Nephron progenitor cell (in vitro differentiated cells): ENCODE results near the gene MDK.

Experiments
- DNase-seq: peaks from one replicate; pipeline ENCODE4 v3.0.0; 2021
- H3K27ac Mint-ChIP-seq: 2 replicates; pipeline ENCODE4 v1.8.0; 2021; ENCODE audit warnings: mild to moderate bottlenecking, moderate library complexity, mixed read lengths
- H3K27me3 Mint-ChIP-seq: 2 replicates; pipeline ENCODE4 v1.8.0; 2021; ENCODE audit warnings: mild to moderate bottlenecking, low read depth, mixed read lengths; ENCODE audit not compliant: poor library complexity
- H3K36me3 Mint-ChIP-seq: 2 replicates; pipeline ENCODE4 v1.8.0; 2021; ENCODE audit warnings: low read depth, mixed read lengths
- H3K4me1 Mint-ChIP-seq: 2 replicates; pipeline ENCODE4 v1.8.0; 2021; ENCODE audit warnings: mixed read lengths
- H3K4me3 Mint-ChIP-seq: 2 replicates; pipeline ENCODE4 v1.8.0; 2021; ENCODE audit warnings: mild to moderate bottlenecking, moderate library complexity, mixed read lengths
- H3K9me3 Mint-ChIP-seq: 2 replicates; pipeline ENCODE4 v1.8.0; 2021; ENCODE audit warnings: mild to moderate bottlenecking, moderate library complexity, mixed read lengths
- CTCF ChIP-seq: fragments of 200-600 bp; sonication (generic); IDR thresholded peaks from 2 replicates; pipeline ENCODE4 v1.5.0; 2021; ENCODE audit warnings: antibody characterized with exemption

MDK gene

GRCh38 chr11:46381819-46382645 lies 563 bp downstream of the MDK start:
- Mint-ChIP-seq H3K27me3 (peaks cover 21% of the 10 kb centered on the region), H3K4me3 (peak overlapping the region; percentile 88), H3K27ac (no peak overlapping the region), H3K9me3 (no peaks in the 10 kb centered on the region), H3K36me3 (peaks cover 26% of the 10 kb centered on the region), H3K4me1 (peaks cover 56% of the 10 kb centered on the region)
- no peak for TF ChIP-seq CTCF
- peak; percentile 46 for DNase-seq

GRCh38 chr11:46382646-46383403 lies 1.4 kb downstream of the MDK start:
- peak; percentile 47 for DNase-seq
- peak; percentile 54 for TF ChIP-seq CTCF
- H3K27me3 Mint-ChIP-seq, result peaks cover 29% of the 10 kb centered on the region
- H3K4me3 Mint-ChIP-seq, result peak overlapping the region; percentile 88
- no peak overlapping the region for H3K27ac Mint-ChIP-seq
- peaks cover 57% of the 10 kb centered on the region for H3K4me1 Mint-ChIP-seq
- H3K36me3 Mint-ChIP-seq, result peaks cover 21% of the 10 kb centered on the region
- no peaks in the 10 kb centered on the region for H3K9me3 Mint-ChIP-seq

- Mint-ChIP-seq H3K9me3 (no peaks in the 10 kb centered on the region), H3K27me3 (peaks cover 35% of the 10 kb centered on the region), H3K4me3 (peak overlapping the region; percentile 88), H3K27ac (no peak overlapping the region), H3K36me3 (peaks cover 20% of the 10 kb centered on the region), H3K4me1 (peaks cover 57% of the 10 kb centered on the region)
- no peak for TF ChIP-seq CTCF
- no peak for DNase-seq
These were observed 1.9 kb downstream of the MDK start for GRCh38 chr11:46383404-46383758.

GRCh38 chr11:46383974-46384701 lies 2.7 kb downstream of the MDK start:
- Mint-ChIP-seq H3K4me3 (peak overlapping the region; percentile 88), H3K27ac (no peak overlapping the region), H3K27me3 (peaks cover 42% of the 10 kb centered on the region)

More at GRCh38 chr11:46383974-46384701, 2.7 kb downstream of the MDK start:
- Mint-ChIP-seq H3K36me3 (peaks cover 20% of the 10 kb centered on the region), H3K4me1 (peaks cover 56% of the 10 kb centered on the region), H3K9me3 (no peaks in the 10 kb centered on the region)
- DNase-seq, result no peak
- TF ChIP-seq CTCF, result no peak
